NT2/D1 (cell line): ENCODE measurements around the gene P2RX7.

Experiments used
- SUZ12 ChIP-seq: IDR thresholded peaks from 2 replicates; pipeline ENCODE4 v1.6.1; 2011; ENCODE audit not compliant: insufficient read length, insufficient read depth; ENCODE audit errors: extremely low read depth
- YY1 ChIP-seq: IDR thresholded peaks from 2 replicates; pipeline ENCODE4 v1.6.1; 2011; ENCODE audit not compliant: insufficient read length, insufficient read depth
- ZNF274 ChIP-seq: IDR thresholded peaks from 2 replicates; pipeline ENCODE4 v1.6.1; 2011; ENCODE audit warnings: mild to moderate bottlenecking, low read depth, low read length

GRCh38 chr12:121123488-121123887 is 9.2 kb upstream of the P2RX7 start:
- TF ChIP-seq ZNF274 (no peak), SUZ12 (no peak), YY1 (no peak)
